SU-DHL-6 (cell line): Measurements from ENCODE around the gene ANTXR1.

ENCODE experiments used
- H2AFZ ChIP-seq: fragments of 200-600 bp; sonication (generic); 2 replicates; pipeline ENCODE4 v1.6.1; 2014; ENCODE audit warnings: low read depth, mild to moderate bottlenecking, moderate library complexity, mixed read lengths, antibody characterized with exemption, low read length; ENCODE audit not compliant: severe bottlenecking
- H3F3A ChIP-seq: fragments of 200-600 bp; shearing (Covaris generic); 2 replicates; pipeline ENCODE4 v1.6.0; 2016; ENCODE audit warnings: antibody characterized with exemption, mild to moderate bottlenecking; ENCODE audit not compliant: insufficient read depth
- H3K27ac ChIP-seq: fragments of 200-600 bp; sonication (generic); 2 replicates; pipeline ENCODE4 v1.5.1; 2016; ENCODE audit warnings: low read depth, mild to moderate bottlenecking, low read length, moderate library complexity, mixed read lengths
- H3K27me3 ChIP-seq: fragments of 200-600 bp; sonication (generic), shearing (Covaris generic); 2 replicates; pipeline ENCODE4 v1.6.0; 2014; ENCODE audit warnings: mild to moderate bottlenecking, low read length
- H3K36me3 ChIP-seq: fragments of 200-600 bp; sonication (generic); 2 replicates; pipeline ENCODE4 v1.6.1; 2014; ENCODE audit warnings: mild to moderate bottlenecking, low read length, mixed read lengths
- H3K4me2 ChIP-seq: fragments of 300-600, 200-600 bp; shearing (Covaris generic), sonication (generic); 2 replicates; pipeline ENCODE4 v1.6.0; 2014; ENCODE audit warnings: low read length, low read depth, mild to moderate bottlenecking; ENCODE audit not compliant: poor library complexity, severe bottlenecking
- H3K4me3 ChIP-seq: fragments of 200-600 bp; sonication (generic); 2 replicates; pipeline ENCODE4 v1.5.1; 2014; ENCODE audit warnings: antibody characterized with exemption, low read length, mild to moderate bottlenecking, mixed read lengths; ENCODE audit not compliant: insufficient read depth, poor library complexity, severe bottlenecking
- H3K79me2 ChIP-seq: fragments of 200-600 bp; sonication (generic); 2 replicates; pipeline ENCODE4 v1.6.1; 2014; ENCODE audit warnings: mild to moderate bottlenecking, low read length, moderate library complexity; ENCODE audit not compliant: insufficient read depth
- H3K9ac ChIP-seq: fragments of 200-600 bp; sonication (generic); 2 replicates; pipeline ENCODE4 v1.7.0; 2014; ENCODE audit warnings: mild to moderate bottlenecking, low read length
- H3K9me2 ChIP-seq: fragments of 200-600 bp; sonication (generic); replicated peaks from 2 replicates; pipeline ENCODE4 v1.6.1; 2014; ENCODE audit warnings: low read length; ENCODE audit not compliant: insufficient read depth
- H3K9me3 ChIP-seq: fragments of 200-600 bp; sonication (generic); 2 replicates; pipeline ENCODE4 v1.6.1; 2014; ENCODE audit warnings: low read length, mixed read lengths; ENCODE audit not compliant: insufficient read depth
- H4K20me1 ChIP-seq: fragments of 200-600 bp; sonication (generic); 2 replicates; pipeline ENCODE4 v1.6.1; 2014; ENCODE audit warnings: low read depth, mild to moderate bottlenecking, antibody characterized with exemption, low read length, moderate library complexity, mixed read lengths
- EZH2phosphoT487 ChIP-seq: fragments of 200-600 bp; sonication (generic), shearing (Covaris generic); conservative IDR thresholded peaks from 2 replicates; pipeline ENCODE4 v1.6.1; 2018; ENCODE audit warnings: mild to moderate bottlenecking, antibody characterized with exemption, low read length, moderate library complexity, mixed read lengths
- TF ChIP-seq, protein P1 (sequence below): fragments of 200-600 bp; sonication (generic); IDR thresholded peaks from one replicate; pipeline ENCODE4 v1.5.1; 2017; ENCODE audit warnings: antibody characterized with exemption, mild to moderate bottlenecking, low read length, moderate library complexity; ENCODE audit not compliant: insufficient read depth, poor library complexity, severe bottlenecking

The ANTXR1 gene

DNA sequence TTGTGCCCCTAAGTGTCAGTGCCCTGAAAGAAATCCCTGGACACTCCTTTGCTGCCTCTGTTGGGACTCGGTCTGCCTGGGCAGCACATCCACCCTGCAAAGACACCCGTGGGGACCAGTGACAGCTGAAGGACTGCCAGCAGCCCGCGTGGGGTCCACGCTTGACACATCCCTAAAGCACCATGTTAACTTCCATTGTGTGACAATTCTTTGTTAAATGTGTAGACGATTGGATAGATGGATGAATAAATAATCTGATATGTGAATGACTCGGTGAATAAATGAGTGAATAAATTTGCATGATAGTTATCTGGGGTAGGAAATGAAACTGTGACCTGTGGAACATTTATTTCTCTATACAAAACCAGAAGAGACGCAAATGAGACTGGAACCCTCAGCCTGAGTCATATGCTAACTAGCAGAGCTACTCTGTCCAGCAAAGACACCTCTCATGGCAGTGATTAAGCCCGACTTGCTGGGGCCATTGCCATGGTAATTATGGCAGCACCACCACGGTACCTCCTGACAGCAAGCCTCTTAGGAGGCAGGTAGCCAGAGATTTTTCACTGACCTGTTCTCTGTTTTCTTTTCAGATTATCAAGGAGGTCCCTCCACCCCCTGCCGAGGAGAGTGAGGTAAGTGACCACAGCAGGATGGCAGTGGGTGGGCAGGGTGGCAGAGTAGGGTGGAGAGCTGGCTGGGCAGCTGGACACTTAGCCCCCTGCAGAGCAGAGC lies 156.8 kb downstream of the ANTXR1 start:
- H3F3A ChIP-seq = no peaks in the 10 kb centered on the region
- no peaks in the 10 kb centered on the region for H3K9me2 ChIP-seq
- no peaks in the 10 kb centered on the region for H4K20me1 ChIP-seq
- no peaks in the 10 kb centered on the region for H3K79me2 ChIP-seq
- no peaks in the 10 kb centered on the region for H3K36me3 ChIP-seq
- TF ChIP-seq, protein P1, sequence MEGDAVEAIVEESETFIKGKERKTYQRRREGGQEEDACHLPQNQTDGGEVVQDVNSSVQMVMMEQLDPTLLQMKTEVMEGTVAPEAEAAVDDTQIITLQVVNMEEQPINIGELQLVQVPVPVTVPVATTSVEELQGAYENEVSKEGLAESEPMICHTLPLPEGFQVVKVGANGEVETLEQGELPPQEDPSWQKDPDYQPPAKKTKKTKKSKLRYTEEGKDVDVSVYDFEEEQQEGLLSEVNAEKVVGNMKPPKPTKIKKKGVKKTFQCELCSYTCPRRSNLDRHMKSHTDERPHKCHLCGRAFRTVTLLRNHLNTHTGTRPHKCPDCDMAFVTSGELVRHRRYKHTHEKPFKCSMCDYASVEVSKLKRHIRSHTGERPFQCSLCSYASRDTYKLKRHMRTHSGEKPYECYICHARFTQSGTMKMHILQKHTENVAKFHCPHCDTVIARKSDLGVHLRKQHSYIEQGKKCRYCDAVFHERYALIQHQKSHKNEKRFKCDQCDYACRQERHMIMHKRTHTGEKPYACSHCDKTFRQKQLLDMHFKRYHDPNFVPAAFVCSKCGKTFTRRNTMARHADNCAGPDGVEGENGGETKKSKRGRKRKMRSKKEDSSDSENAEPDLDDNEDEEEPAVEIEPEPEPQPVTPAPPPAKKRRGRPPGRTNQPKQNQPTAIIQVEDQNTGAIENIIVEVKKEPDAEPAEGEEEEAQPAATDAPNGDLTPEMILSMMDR = no peak
- TF ChIP-seq EZH2phosphoT487 = no peak
- no peaks in the 10 kb centered on the region for H3K9me3 ChIP-seq
- no peak overlapping the region for H3K27ac ChIP-seq
- no peak overlapping the region for H2AFZ ChIP-seq
- no peak overlapping the region for H3K4me3 ChIP-seq
- no peak overlapping the region for H3K9ac ChIP-seq
- no peaks in the 10 kb centered on the region for H3K27me3 ChIP-seq
- H3K4me2 ChIP-seq = no peak overlapping the region

DNA sequence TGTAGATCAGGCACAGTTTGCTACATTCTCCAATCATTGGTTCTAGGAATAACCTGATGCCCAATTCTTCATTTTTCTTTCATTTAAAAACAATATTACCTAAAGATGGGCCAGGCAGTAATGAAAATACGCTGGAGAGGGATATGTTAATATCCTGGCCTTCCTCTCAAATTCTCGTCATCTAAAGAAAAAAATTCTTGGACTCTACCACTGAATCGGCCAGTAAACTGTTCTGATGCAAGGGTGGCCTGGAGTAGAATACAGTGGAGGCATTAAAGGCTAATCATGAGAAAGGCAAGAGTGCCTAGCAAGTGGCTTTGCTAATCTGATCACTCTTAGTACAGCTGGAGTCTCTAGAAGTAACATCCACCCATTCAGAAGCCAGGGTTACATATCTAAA lies 157.7 kb downstream of the ANTXR1 start:
- no peak overlapping the region for H3K9ac ChIP-seq
- H3K27ac ChIP-seq = no peak overlapping the region

DNA sequence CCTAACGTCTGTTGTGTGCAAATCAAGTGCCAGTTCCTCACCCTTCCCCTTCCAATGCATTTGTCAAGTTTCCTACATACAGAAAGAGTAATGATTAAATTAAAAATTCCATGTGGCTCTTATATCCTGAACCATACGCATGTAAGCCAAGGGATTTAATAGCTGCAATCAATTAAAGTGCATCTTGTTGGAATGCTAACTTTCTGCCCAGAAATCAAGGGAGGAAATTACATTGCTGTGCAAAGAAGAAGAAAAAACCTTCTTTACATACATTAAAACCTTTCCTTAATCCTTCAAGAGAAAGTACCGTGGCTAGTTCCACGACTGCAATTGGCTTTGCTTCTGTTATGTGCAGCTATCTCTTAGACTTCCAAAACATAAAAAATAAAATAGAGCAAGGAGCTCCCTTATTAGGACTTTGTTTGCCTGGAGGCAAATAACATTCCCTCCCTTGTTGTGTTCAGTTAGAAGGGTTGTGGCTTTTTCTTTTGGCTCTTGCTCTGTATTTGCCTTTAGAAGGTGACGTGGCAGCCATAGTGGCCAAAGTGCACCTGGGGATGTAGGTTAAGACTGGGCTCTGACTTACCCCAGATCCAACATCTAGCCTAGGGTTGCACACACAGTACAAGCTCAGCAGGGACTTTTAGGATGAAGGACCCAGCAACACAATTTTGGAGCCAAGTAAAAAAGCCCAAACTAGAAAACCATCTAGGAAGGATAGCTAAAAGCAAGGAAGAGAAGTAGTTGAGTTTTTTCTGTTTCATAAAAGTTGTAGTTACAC lies 158.3 kb downstream of the ANTXR1 start:
- no peak for TF ChIP-seq EZH2phosphoT487
- TF ChIP-seq, protein P1 = no peak
- no peak overlapping the region for H3K4me2 ChIP-seq
- H3F3A ChIP-seq = no peaks in the 10 kb centered on the region
- H3K36me3 ChIP-seq = no peaks in the 10 kb centered on the region
- no peaks in the 10 kb centered on the region for H3K9me2 ChIP-seq
- no peak overlapping the region for H3K27ac ChIP-seq
- no peak overlapping the region for H2AFZ ChIP-seq
- no peaks in the 10 kb centered on the region for H3K9me3 ChIP-seq
- no peak overlapping the region for H3K4me3 ChIP-seq
- H3K79me2 ChIP-seq = no peaks in the 10 kb centered on the region
- H3K27me3 ChIP-seq = no peaks in the 10 kb centered on the region
- H3K9ac ChIP-seq = no peak overlapping the region
- H4K20me1 ChIP-seq = no peaks in the 10 kb centered on the region

More for the DNA sequence above, 157.7 kb downstream of the ANTXR1 start:
- no peaks in the 10 kb centered on the region for H3F3A ChIP-seq
- no peak overlapping the region for H3K4me2 ChIP-seq
- TF ChIP-seq EZH2phosphoT487 = no peak
- TF ChIP-seq, protein P1 = no peak
- H2AFZ ChIP-seq = no peak overlapping the region
- no peaks in the 10 kb centered on the region for H4K20me1 ChIP-seq
- no peaks in the 10 kb centered on the region for H3K79me2 ChIP-seq
- no peaks in the 10 kb centered on the region for H3K9me3 ChIP-seq
- H3K9me2 ChIP-seq = no peaks in the 10 kb centered on the region
- H3K27me3 ChIP-seq = no peaks in the 10 kb centered on the region
- H3K4me3 ChIP-seq = no peak overlapping the region
- H3K36me3 ChIP-seq = no peaks in the 10 kb centered on the region
